Suppressor macrophage (primary cell): Measurements from ENCODE around the gene DNAJC24.
"Not testable (repeated sequence)": the region's sequence is repeated elsewhere in the genome, so short reads cannot be mapped to it uniquely, and the experiment has no call there.

ENCODE experiments used
- DNase-seq, 4 experiments: peaks; one replicate each; pipeline ENCODE4 v3.0.0-alpha.2; 2020 to 2022
- total RNA-seq, 17 experiments: gene quantifications; one replicate each; lab custom pipeline; 2026; ENCODE audit warnings: mixed read lengths in 6 of 17, inconsistent platforms in 3 of 17; lab: John Stamatoyannopoulos, UW

The DNAJC24 gene
- total RNA-seq: 9.4 to 28.4 (median 17.3) reads per million in 17 experiments

GRCh38 chr11:31369348-31370329, at the start of gene DNAJC24, which contains the start of gene DCDC1:
Gene DNAJC24, plus strand, starts transcription at chr11:31369860. Its CDS starts 889 bp downstream, at chr11:31370749.
Gene DCDC1, minus strand, starts transcription at chr11:31369739. Its CDS starts 41,459 bp downstream, at chr11:31328280.
- peak; percentile 97 to 98 (median 98) for DNase-seq

DNA sequence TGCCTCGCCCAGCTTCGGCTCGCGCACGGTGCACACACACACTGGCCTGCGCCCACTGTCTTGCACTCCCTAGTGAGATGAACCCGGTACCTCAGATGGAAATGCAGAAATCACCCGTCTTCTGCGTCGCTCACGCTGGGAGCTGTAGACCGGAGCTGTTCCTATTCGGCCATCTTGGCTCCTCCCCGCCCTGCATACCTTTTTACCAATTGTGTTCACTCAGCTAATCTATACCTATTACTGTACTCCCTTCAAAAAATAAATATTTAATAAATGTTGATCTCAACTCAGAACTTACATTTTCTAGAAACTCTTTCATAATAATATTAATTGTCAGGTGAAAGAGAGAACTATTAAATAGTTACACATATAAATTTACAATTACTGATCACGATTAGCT, 48.2 kb upstream of the DNAJC24 start:
- not testable (repeated sequence) for DNase-seq

GRCh38 chr11:31323145-31323544, 46.5 kb upstream of the DNAJC24 start:
- no peak for DNase-seq

DNA sequence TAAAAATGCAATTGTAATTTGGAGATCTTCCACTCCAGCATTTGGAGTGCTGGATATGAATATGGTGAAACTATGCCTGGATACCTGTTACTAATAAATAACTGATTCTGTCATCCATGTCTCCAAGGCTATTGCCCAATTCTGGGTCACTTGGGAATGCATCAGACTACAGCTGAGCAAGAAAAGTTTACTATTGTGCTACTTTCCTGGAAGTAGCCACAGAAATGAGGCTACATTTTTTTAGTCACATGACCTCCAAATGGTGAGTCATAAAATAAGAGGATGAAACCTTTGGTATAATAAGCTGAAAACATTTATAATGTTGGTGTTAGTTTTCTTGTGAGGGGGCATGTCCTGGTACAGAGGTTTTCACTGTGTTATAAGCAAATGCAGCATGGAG, 44.5 kb upstream of the DNAJC24 start:
- DNase-seq: peak in 1 of 4 experiments; percentile 2

GRCh38 chr11:31326470-31327148, 43.1 kb upstream of the DNAJC24 start:
- DNase-seq: no peak

- DNase-seq: no peak
Measured at GRCh38 chr11:31327417-31327816, 42.2 kb upstream of the DNAJC24 start.

GRCh38 chr11:31328697-31329096, 41.0 kb upstream of the DNAJC24 start:
- DNase-seq: no peak

- no peak for DNase-seq
Measured at GRCh38 chr11:31337806-31338205, 31.9 kb upstream of the DNAJC24 start.

- DNase-seq: peak; percentile 6 to 48 (median 26)
Measured at GRCh38 chr11:31340903-31341572, 28.6 kb upstream of the DNAJC24 start.

GRCh38 chr11:31351168-31351567, 18.5 kb upstream of the DNAJC24 start:
- no peak for DNase-seq

GRCh38 chr11:31355131-31355530, 14.5 kb upstream of the DNAJC24 start:
- no peak for DNase-seq

DNA sequence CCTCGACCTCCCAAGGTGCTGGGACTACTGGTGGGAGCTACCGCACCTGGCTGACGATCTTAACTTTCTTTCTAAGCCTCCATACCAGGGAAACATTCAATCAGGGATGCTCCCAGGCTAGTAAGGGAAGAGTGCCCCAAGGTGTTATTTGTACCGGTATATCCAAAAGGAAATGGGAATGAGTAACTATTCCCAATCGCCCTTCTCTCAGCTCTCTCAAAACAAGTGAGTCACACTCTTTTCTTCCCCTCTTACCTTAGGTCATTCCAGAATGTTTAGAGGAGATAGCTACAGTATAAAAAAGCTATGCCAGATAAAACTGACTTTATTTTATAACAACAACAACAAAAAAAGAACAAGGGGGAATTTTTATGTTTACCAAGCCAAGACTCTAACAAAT, 13.8 kb upstream of the DNAJC24 start:
- no peak for DNase-seq

GRCh38 chr11:31361743-31362142, 7.9 kb upstream of the DNAJC24 start:
- no peak for DNase-seq

- no peak for DNase-seq
Measured at GRCh38 chr11:31366795-31367194, 2.9 kb upstream of the DNAJC24 start.

- DNase-seq: no peak
Measured at GRCh38 chr11:31375879-31376278, 6.2 kb downstream of the DNAJC24 start.

GRCh38 chr11:31383116-31383515, 13.5 kb downstream of the DNAJC24 start:
- no peak for DNase-seq

GRCh38 chr11:31387379-31387778, 17.7 kb downstream of the DNAJC24 start:
- no peak for DNase-seq

DNA sequence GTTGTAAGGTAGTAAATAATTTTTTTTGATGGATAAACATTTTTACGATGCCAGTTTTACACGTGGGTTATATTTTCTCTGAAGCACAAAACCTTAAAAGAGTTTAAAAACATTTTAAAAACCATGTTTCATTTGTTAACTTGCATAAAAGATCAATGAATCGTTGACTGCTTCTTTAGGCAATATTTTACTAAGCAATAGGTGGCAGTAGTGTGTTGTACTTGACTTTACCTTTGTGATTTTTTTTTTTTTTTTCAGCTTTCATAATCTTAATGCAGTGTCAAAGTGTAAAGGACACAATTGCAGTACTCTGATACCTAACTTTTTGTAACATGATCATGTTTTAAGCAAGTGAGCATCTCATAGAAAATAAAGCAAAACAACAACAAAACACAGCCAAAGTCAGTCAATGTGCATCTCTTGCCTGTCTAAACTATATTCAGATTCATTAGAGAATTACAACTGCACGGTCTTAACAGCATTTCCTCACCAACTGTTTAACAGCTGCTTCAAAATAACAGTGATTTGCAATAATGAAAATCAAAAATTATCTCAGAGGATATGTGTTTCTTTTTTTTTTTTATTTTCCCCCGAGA, 27.7 kb downstream of the DNAJC24 start:
- peak in 3 of 4 experiments; percentile 1 to 29 (median 22) for DNase-seq

DNA sequence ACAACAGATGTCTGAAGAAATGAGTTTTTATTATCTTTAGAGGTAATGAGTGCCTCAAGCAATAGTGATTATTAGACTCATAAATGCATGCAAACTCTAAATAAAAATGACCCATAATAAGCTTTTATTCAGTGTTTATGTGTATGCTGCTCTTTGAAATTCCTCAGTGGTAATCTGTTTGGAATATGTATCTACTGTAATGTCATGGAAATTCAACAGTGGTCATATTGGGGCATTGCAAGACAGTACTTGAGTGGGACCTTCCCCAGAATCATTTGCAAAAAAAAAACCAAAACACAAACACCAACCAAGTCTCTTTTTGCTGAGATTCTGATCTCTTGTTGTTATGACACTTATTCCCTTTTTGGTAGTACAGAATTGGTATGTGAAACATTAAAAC, 35.0 kb downstream of the DNAJC24 start:
- DNase-seq: no peak

GRCh38 chr11:31408201-31408600, 38.5 kb downstream of the DNAJC24 start:
- DNase-seq: no peak

DNA sequence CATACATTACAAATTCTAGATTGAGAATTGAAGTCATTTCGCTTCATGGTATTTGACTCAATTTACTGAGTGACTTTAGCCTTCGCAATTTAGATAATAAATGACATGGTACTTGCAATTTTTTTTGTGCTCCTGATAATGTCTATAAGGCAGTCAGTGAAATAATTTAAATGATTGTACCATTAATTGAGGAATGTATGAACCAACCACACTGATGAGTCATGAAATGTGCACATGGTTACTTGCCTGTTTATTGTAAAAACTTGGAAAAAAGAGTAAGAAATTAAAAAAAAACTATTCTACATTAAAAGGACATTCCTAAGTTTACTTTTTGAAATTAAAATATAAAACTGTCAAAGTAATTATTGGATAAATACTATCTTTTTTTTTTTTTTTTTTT, 43.3 kb downstream of the DNAJC24 start:
- no peak for DNase-seq

DNA sequence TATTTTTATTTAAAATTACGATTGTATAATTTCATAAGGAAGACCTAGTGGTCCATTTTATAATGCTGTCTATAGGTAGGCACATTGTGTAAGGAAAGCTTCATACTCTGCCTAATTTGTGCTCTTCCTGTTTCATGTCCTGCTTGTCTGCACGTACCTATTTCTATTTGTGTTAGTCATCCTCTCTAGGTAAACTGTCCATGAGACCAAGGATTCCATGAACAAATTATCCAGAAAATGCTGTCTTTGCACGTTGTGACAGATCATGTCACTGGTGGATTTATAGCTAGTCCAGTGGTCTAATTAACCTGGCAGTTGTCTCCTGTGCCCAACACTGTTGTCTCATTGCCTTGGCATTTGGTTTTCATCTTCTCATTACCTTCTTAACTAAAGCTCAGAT, 44.7 kb downstream of the DNAJC24 start:
- no peak for DNase-seq
